GM13977 (cell line): ENCODE measurements around the gene GFRAL.

Experiments
- DNase-seq: peaks from one replicate; pipeline ENCODE4 v3.0.0; 2012; ENCODE audit warnings: low spot score
- in situ Hi-C: fragments of 300-500 bp; cut with MboI; formaldehyde crosslinking; loops from one replicate; pipeline ENCODE4 v1.12.0; 2022; ENCODE audit warnings: low sequenced_read_pairs, low pct_unique_long_range_greater_than_20kb, mixed read lengths, inconsistent platforms; ENCODE audit not compliant: unreplicated experiment
- TF ChIP-seq, protein P1 (sequence below): IDR thresholded peaks from 2 replicates; pipeline ENCODE4 v1.5.1; 2012; ENCODE audit warnings: mild to moderate bottlenecking, control low read depth; ENCODE audit not compliant: insufficient read depth; ENCODE audit errors: extremely low read depth, missing control alignments

The GFRAL gene

DNA sequence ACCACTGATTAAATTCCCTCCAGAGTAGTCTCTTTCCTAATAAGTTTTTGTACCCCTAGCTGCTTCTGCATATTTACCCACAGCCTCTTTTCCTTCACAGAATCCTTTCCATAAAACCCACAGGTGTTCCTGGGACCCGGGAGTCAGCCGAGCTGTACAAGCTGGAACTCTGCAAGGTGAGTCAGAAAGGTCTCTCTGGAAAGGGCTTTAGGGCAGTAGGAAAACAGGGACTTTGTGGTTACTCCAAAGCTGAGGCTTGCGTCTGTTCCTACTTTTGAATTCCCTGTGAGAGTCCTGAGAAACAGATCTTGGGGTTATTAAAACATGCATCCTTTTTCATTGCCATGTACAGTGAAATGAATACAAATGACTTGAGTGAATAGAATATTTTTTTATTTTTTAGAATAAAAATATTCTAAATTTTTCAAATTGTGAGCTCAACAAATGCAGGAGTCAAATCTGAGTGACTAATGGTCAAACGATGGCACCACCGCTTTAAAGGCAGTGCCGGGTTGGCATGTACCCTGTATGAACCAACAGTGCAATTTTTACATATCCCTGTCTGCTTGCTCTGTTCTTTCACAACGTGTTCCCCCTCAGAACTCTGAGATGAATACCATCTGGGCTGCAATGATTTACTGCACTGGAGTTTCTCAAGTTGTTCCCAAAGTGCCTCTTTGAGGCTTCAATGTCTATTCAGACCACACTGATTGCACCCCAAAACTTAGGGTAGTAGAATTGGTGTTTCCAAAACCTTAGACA lies 78.4 kb downstream of the GFRAL start:
- no peak for DNase-seq
- TF ChIP-seq, protein P1, sequence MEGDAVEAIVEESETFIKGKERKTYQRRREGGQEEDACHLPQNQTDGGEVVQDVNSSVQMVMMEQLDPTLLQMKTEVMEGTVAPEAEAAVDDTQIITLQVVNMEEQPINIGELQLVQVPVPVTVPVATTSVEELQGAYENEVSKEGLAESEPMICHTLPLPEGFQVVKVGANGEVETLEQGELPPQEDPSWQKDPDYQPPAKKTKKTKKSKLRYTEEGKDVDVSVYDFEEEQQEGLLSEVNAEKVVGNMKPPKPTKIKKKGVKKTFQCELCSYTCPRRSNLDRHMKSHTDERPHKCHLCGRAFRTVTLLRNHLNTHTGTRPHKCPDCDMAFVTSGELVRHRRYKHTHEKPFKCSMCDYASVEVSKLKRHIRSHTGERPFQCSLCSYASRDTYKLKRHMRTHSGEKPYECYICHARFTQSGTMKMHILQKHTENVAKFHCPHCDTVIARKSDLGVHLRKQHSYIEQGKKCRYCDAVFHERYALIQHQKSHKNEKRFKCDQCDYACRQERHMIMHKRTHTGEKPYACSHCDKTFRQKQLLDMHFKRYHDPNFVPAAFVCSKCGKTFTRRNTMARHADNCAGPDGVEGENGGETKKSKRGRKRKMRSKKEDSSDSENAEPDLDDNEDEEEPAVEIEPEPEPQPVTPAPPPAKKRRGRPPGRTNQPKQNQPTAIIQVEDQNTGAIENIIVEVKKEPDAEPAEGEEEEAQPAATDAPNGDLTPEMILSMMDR = no peak
- in situ Hi-C loops = no loop called here

DNA sequence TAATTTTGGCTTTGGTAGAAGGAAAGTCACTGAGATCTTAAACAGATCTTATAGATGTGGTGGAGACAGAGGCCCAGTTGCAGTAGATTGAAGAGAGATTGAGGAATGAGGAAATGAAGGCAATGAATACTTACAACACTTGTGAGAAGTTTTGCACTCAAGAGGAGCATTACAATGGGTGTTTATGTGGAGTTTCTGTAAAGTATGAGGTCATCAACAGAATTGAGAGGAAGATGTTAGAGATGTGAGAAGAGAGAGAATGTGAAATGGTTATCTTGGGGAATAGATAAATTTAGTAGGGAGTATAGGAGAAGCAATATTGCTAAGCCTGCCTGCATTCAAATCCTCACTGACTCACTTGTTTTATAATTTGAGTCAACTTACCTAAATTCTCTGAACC lies 83.4 kb downstream of the GFRAL start:
- TF ChIP-seq, protein P1 = no peak
- DNase-seq = no peak
- in situ Hi-C loops = no loop called here

DNA sequence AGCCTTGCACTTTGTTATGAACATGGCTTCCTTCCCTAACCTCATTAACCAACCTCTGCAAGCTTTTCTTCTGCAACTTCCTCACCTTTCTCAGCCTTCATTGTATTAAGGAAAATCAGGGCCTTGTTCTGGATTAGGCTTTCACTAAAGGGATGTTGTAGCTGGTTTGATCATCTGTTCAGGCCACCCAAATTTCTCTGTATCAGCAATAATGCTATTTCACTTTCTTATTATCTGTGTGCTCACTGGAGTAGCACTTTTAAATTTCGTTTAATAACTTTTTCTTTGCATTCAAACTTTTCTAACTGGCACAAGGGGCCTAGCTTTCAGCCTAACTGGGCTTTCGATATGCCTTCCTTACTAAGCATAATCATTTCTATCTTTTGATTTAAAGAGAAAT lies 96.7 kb downstream of the GFRAL start:
- no peak for DNase-seq
- TF ChIP-seq, protein P1 = no peak
- in situ Hi-C loops = no loop called here

DNA sequence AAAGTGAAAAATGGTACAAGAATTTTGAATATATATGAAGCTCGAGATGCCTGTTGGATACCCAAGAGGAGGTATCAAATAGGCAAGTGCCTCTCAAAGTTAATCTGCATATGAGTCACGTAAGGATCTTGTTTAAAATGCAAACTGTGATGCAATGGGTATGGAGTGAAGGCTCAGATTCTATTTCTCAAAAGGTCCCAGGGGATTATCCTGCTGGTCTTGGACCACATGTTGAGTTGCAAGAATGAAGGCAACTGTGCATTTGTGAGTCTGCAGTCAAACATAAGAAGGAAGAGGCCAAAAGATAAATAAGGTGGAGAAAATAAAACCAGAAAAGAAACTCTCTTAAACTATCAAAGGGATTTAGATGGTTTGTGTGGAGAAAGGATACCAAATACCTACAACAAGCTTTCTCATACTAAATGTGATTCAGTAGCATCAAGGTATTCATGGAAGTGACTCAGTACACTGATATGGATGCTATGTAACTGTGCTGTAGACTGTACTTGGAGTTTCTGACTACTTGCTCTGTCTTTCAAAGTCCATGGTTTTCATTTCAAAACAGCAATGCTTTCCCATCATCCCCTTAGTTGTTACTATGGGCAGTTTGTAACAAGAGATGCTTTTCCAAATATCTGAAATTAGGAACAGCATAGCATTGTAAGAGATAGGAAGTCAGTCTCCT lies 106.3 kb downstream of the GFRAL start:
- TF ChIP-seq, protein P1 = no peak
- in situ Hi-C loops = no loop called here
- no peak for DNase-seq

DNA sequence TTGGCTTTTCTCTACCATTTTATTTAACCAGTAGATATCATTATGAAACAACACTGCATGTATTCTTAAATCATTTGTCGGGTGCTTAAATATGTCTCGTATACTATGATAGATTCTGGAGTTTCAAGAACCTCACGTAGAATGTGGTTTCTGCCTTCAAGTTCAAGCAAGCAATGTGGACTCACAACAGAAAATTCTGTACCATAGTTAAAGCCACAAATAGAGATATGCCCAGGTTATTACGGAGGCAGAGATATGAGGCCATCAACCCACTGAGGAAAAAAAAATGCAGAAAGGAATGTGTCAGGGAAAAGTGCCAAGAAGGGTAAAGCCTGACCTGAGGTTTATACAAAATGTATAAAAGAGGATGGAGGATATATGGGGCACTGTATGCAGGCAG lies 109.9 kb downstream of the GFRAL start:
- no peak for DNase-seq
- TF ChIP-seq, protein P1 = no peak
- in situ Hi-C loops = no loop called here

DNA sequence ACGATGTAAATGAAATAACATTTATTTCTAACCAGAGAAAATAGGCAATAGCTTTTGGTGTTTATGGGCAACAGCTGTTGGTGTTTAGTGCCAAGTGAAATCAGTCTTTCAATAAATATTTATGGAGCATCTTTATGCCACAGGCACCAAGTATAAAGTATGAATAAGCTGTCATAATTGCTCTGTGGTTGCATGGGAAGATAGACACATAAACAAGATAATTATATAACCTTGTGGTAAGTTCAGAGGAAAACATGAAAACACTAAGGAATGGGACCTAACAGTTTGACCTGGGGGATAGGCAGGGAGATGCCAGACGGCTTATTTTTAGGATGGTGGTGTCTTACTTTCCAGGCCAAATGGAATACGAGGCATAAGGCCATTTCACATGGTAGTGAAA lies 110.9 kb downstream of the GFRAL start:
- in situ Hi-C loops = no loop called here
- TF ChIP-seq, protein P1 = no peak

More for the DNA sequence above, 110.9 kb downstream of the GFRAL start:
- no peak for DNase-seq
